Mesenchymal stem cell (in vitro differentiated cells and primary cell): ENCODE data around the gene ADI1.
"Not testable (repeated sequence)": the region's sequence is repeated elsewhere in the genome, so short reads cannot be mapped to it uniquely, and the experiment has no call there.

Experiments
- DNase-seq: peaks from one replicate; pipeline ENCODE4 v3.0.0-alpha.2; 2013
- H2AFZ ChIP-seq: one replicate; pipeline ENCODE4 v1.6.1; 2013; ENCODE audit warnings: low read depth, mild to moderate bottlenecking, control low read depth, inconsistent platforms, low read length, moderate library complexity
- H2AK5ac ChIP-seq: 2 replicates; pipeline ENCODE4 v1.6.1; 2013; ENCODE audit warnings: low read length, moderate library complexity, mild to moderate bottlenecking, inconsistent platforms; ENCODE audit not compliant: severe bottlenecking
- H2BK120ac ChIP-seq: one replicate; pipeline ENCODE4 v1.6.1; 2013; ENCODE audit warnings: low read depth, mild to moderate bottlenecking, inconsistent platforms, low read length, moderate library complexity
- H2BK12ac ChIP-seq, 2 experiments: one replicate each; pipeline ENCODE4 v1.6.1; 2013; ENCODE audit warnings: inconsistent platforms in 2 of 2, low read length in 2 of 2, mild to moderate bottlenecking in 2 of 2, moderate library complexity in 2 of 2, control low read depth in 1 of 2
- H2BK15ac ChIP-seq: one replicate; pipeline ENCODE4 v1.6.1; 2013; ENCODE audit warnings: mild to moderate bottlenecking, low read depth, inconsistent platforms; ENCODE audit not compliant: poor library complexity, severe bottlenecking
- H2BK5ac ChIP-seq: 2 replicates; pipeline ENCODE4 v1.6.1; 2013; ENCODE audit warnings: low read depth, mild to moderate bottlenecking, low read length, control low read depth, inconsistent platforms; ENCODE audit not compliant: poor library complexity, severe bottlenecking
- H3K14ac ChIP-seq, 2 experiments: one replicate each; pipeline ENCODE4 v1.6.1; 2013; ENCODE audit warnings: inconsistent platforms in 2 of 2, low read length in 2 of 2, control low read depth in 1 of 2, mild to moderate bottlenecking in 1 of 2, moderate library complexity in 1 of 2
- H3K18ac ChIP-seq, 2 experiments: one replicate each; pipeline ENCODE4 v1.6.1; 2013; ENCODE audit warnings: inconsistent platforms in 2 of 2, low read length in 2 of 2, control low read depth in 1 of 2, low read depth in 1 of 2, mild to moderate bottlenecking in 1 of 2
- H3K23ac ChIP-seq, 2 experiments: one replicate each; pipeline ENCODE4 v1.6.1; 2013; ENCODE audit warnings: inconsistent platforms in 2 of 2, low read length in 2 of 2, mild to moderate bottlenecking in 2 of 2, moderate library complexity in 2 of 2, control low read depth in 1 of 2
- H3K27ac ChIP-seq: 2 replicates; pipeline ENCODE4 v1.5.1; 2013; ENCODE audit warnings: mild to moderate bottlenecking, moderate library complexity, low read length, control low read depth, inconsistent platforms; ENCODE audit not compliant: poor library complexity, severe bottlenecking
- H3K27me3 ChIP-seq, 2 experiments: 2 replicates each; pipeline versions ENCODE4 v1.6.1 to v1.7.0; 2013; ENCODE audit warnings: low read length in 2 of 2, mild to moderate bottlenecking in 2 of 2, moderate library complexity in 2 of 2, control low read depth in 1 of 2, inconsistent platforms in 1 of 2; ENCODE audit not compliant: control insufficient read depth in 1 of 2, insufficient read depth in 1 of 2
- H3K36me3 ChIP-seq, 2 experiments: 2 replicates each; pipeline versions ENCODE4 v1.6.1 to v1.7.0; 2013; ENCODE audit warnings: low read length in 2 of 2, control low read depth in 1 of 2, inconsistent platforms in 1 of 2, low read depth in 1 of 2, mild to moderate bottlenecking in 1 of 2; ENCODE audit not compliant: insufficient read depth in 2 of 2, control insufficient read depth in 1 of 2
- H3K4ac ChIP-seq, 2 experiments: one replicate each; pipeline ENCODE4 v1.6.1; 2013; ENCODE audit warnings: inconsistent platforms in 2 of 2, low read length in 2 of 2, mild to moderate bottlenecking in 2 of 2, moderate library complexity in 2 of 2, control low read depth in 1 of 2, low read depth in 1 of 2
- H3K4me1 ChIP-seq: 2 replicates; pipeline ENCODE4 v1.6.1; 2013; ENCODE audit warnings: low read depth, low read length, control low read depth; ENCODE audit not compliant: control insufficient read depth, insufficient read depth
- H3K4me2 ChIP-seq: 2 replicates; pipeline ENCODE4 v1.6.1; 2013; ENCODE audit warnings: low read length, mild to moderate bottlenecking, inconsistent platforms; ENCODE audit not compliant: poor library complexity, severe bottlenecking
- H3K4me3 ChIP-seq, 2 experiments: 2 replicates each; pipeline versions ENCODE4 v1.5.1 to v1.7.0; 2013; ENCODE audit warnings: low read length in 2 of 2, mild to moderate bottlenecking in 2 of 2, control low read depth in 1 of 2, low read depth in 1 of 2; ENCODE audit not compliant: insufficient read depth in 1 of 2
- H3K79me1 ChIP-seq: replicated peaks from 2 replicates; pipeline ENCODE4 v1.6.1; 2013; ENCODE audit warnings: mild to moderate bottlenecking, control low read depth, low read length, inconsistent platforms; ENCODE audit not compliant: poor library complexity, severe bottlenecking
- H3K9ac ChIP-seq: 2 replicates; pipeline ENCODE4 v1.7.0; 2013; ENCODE audit warnings: mild to moderate bottlenecking, low read length, moderate library complexity
- H3K9me3 ChIP-seq: 2 replicates; pipeline ENCODE4 v1.7.0; 2013; ENCODE audit warnings: mild to moderate bottlenecking, low read length; ENCODE audit not compliant: control insufficient read depth
- H4K8ac ChIP-seq: one replicate; pipeline ENCODE4 v1.6.1; 2013; ENCODE audit warnings: inconsistent platforms, mild to moderate bottlenecking, low read length, moderate library complexity
- H4K91ac ChIP-seq: one replicate; pipeline ENCODE4 v1.6.1; 2013; ENCODE audit warnings: mild to moderate bottlenecking, low read length, inconsistent platforms
- WGBS: methylation state at CpG from one replicate; pipeline ENCODE4 v1.1.7; 2013; ENCODE audit warnings: mixed read lengths; 5-methylcytosine and 5-hydroxymethylcytosine counted together

The ADI1 gene

DNA sequence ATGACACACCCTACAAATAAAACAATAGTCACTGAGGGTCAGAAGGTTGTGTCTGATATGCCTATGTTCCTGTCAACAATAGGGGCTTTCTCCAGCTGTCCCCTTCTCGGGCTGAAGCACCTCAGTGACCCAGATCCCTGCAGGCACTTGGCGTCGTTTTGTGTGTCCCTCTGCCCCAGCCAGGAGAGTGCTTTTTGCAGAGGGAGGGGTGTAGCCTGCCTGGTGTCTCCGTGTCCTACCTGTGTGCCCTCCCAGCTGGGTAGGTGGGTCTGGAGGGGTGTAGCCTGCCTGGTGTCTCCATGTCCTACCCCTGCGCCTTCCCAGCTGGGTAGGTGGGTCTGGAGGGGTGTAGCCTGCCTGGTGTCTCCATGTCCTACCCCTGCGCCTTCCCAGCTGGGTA, 65.3 kb downstream of the ADI1 start:
- H3K27me3 ChIP-seq, H3K18ac ChIP-seq, H2BK12ac ChIP-seq, H3K23ac ChIP-seq, H3K14ac ChIP-seq, H3K4me2 ChIP-seq, H2BK5ac ChIP-seq, H3K4ac ChIP-seq, DNase-seq, H4K8ac ChIP-seq, H3K9me3 ChIP-seq, H3K4me3 ChIP-seq, H2BK15ac ChIP-seq, H3K27ac ChIP-seq, H2BK120ac ChIP-seq, H2AK5ac ChIP-seq, H3K4me1 ChIP-seq, H2AFZ ChIP-seq, H4K91ac ChIP-seq: not testable (repeated sequence)
- Histone ChIP-seq H3K9ac (peak overlapping the region; percentile 18), H3K79me1 (peaks cover 28% of the 10 kb centered on the region), H3K36me3 (peaks cover 62 to 70% of the 10 kb centered on the region in 2 experiments)
- 98% methylated on average over 6 of the region's 6 CpGs for WGBS

- Histone ChIP-seq H3K79me1 (peaks cover 29% of the 10 kb centered on the region), H3K18ac (no peak overlapping the region), H4K91ac (no peak overlapping the region), H2BK12ac (no peak overlapping the region), H2AFZ (no peak overlapping the region), H3K27me3 (no peaks in the 10 kb centered on the region), H2BK120ac (no peak overlapping the region), H3K36me3 (peaks cover 57 to 71% of the 10 kb centered on the region in 2 experiments), H3K27ac (no peak overlapping the region), H2AK5ac (no peak overlapping the region), H3K4me2 (no peak overlapping the region), H3K9me3 (no peaks in the 10 kb centered on the region), H2BK5ac (no peak overlapping the region), H3K4me1 (peaks cover 7% of the 10 kb centered on the region), H2BK15ac (no peak overlapping the region), H4K8ac (no peak overlapping the region), H3K4me3 (peak overlapping the region in 1 of 2 experiments; percentile 30), H3K9ac (peak overlapping the region; percentile 18), H3K14ac (no peak overlapping the region), H3K4ac (no peak overlapping the region), H3K23ac (no peak overlapping the region)
- 94% methylated on average over 19 of the region's 20 CpGs for WGBS
- DNase-seq, result no peak
Observed at GRCh38 chr2:3453190-3453999, 65.9 kb downstream of the ADI1 start.

GRCh38 chr2:3451926-3452671, 67.2 kb downstream of the ADI1 start:
- no peak overlapping the region for H2BK15ac ChIP-seq
- WGBS, result 86% methylated on average over 17 of the region's 17 CpGs

DNA sequence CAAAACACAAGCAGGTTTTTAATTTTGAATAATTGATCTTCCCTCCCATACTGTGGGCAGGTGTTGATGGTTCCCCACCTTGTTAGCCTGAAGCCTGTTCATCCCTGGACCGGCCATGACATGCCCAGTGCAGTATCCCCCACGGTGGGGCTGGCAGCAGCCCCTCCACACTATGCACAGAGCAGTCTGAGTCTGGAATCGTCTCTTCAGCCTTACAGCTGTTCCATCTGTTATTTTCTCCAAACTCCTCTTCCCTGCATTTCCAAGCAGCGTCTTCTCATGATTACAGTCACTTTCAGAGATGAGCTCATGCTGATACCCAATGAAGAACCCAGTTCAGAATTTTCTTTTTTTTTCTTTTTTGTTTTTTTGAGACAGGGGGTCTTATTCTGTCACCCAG, 68.2 kb downstream of the ADI1 start:
- Histone ChIP-seq H2BK120ac (no peak overlapping the region), H4K8ac (no peak overlapping the region), H2BK5ac (no peak overlapping the region), H3K79me1 (peaks cover 31% of the 10 kb centered on the region), H3K36me3 (peaks cover 54 to 71% of the 10 kb centered on the region in 2 experiments), H3K23ac (no peak overlapping the region), H3K27me3 (no peaks in the 10 kb centered on the region), H3K9me3 (peaks cover 7% of the 10 kb centered on the region), H2AFZ (no peak overlapping the region), H3K4me2 (no peak overlapping the region), H2AK5ac (no peak overlapping the region), H3K4me1 (peaks cover 7% of the 10 kb centered on the region), H2BK15ac (no peak overlapping the region), H4K91ac (no peak overlapping the region), H3K18ac (no peak overlapping the region), H3K14ac (no peak overlapping the region), H3K4me3 (no peak overlapping the region), H3K27ac (no peak overlapping the region), H3K4ac (no peak overlapping the region), H3K9ac (no peak overlapping the region), H2BK12ac (no peak overlapping the region)
- no peak for DNase-seq
- WGBS, result 98% methylated on average over 4 of the region's 4 CpGs

More at GRCh38 chr2:3451926-3452671, 67.2 kb downstream of the ADI1 start:
- no peak overlapping the region for H3K27ac ChIP-seq
- no peak overlapping the region for H3K23ac ChIP-seq
- no peak overlapping the region for H4K91ac ChIP-seq
- no peak overlapping the region for H2BK12ac ChIP-seq
- H4K8ac ChIP-seq, result no peak overlapping the region
- no peak overlapping the region for H2BK5ac ChIP-seq
- H3K4ac ChIP-seq, result no peak overlapping the region
- H3K18ac ChIP-seq, result no peak overlapping the region
- no peak overlapping the region for H3K9ac ChIP-seq
- no peak overlapping the region for H2AFZ ChIP-seq
- H3K9me3 ChIP-seq, result no peaks in the 10 kb centered on the region
- H3K4me2 ChIP-seq, result no peak overlapping the region
- H3K14ac ChIP-seq, result no peak overlapping the region
- no peaks in the 10 kb centered on the region for H3K27me3 ChIP-seq
- H3K36me3 ChIP-seq, result peaks cover 54 to 71% of the 10 kb centered on the region in 2 experiments
- no peak overlapping the region for H2AK5ac ChIP-seq
- H3K79me1 ChIP-seq, result peaks cover 30% of the 10 kb centered on the region
- H3K4me3 ChIP-seq, result no peak overlapping the region
- H3K4me1 ChIP-seq, result peaks cover 7% of the 10 kb centered on the region
- no peak for DNase-seq
- H2BK120ac ChIP-seq, result no peak overlapping the region
